ENCODE measurements around the gene MRPL14.
"Not testable (repeated sequence)": the region's sequence is repeated elsewhere in the genome, so short reads cannot be mapped to it uniquely, and the experiment has no call there.

MRPL14 gene

GRCh38 chr6:44147256-44147655 lies 20.0 kb upstream of the MRPL14 start:
- H3K56ac ChIP-seq (ENCODE audit: low read length) = no peak overlapping the region
- H3K4me3 ChIP-seq (ENCODE audit: low read length) = no peak overlapping the region
- no peak overlapping the region for H4K5ac ChIP-seq (ENCODE audit: low read length)
- no peaks in the 10 kb centered on the region for H3K36me3 ChIP-seq (ENCODE audit: control insufficient read depth, insufficient read depth, low read length)
- WGBS (ENCODE audit: extremely low coverage, insufficient coverage, low lambda C conversion rate) = no CpG with 5 or more reads among the region's 7 CpGs
- no peaks in the 10 kb centered on the region for H3K79me2 ChIP-seq (ENCODE audit: control insufficient read depth, insufficient read depth, low read length)
- H2BK5ac ChIP-seq (ENCODE audit: low read length) = no peak overlapping the region
- no peak overlapping the region for H3K4me2 ChIP-seq (ENCODE audit: low read length)
- H2AK5ac ChIP-seq (ENCODE audit: low read length) = no peak overlapping the region
- no peak for DNase-seq
- no peak overlapping the region for H2BK120ac ChIP-seq (ENCODE audit: low read depth, low read length)
- H3K4ac ChIP-seq (ENCODE audit: low read depth, low read length) = no peak overlapping the region
- no peak overlapping the region for H3K18ac ChIP-seq (ENCODE audit: low read length)
- no peaks in the 10 kb centered on the region for H3K27me3 ChIP-seq (ENCODE audit: insufficient read depth, low read length, poor library complexity)
- no peak overlapping the region for H3K9ac ChIP-seq (ENCODE audit: low read length)
- H2BK15ac ChIP-seq (replicated peaks; ENCODE audit: low read depth) = no peak overlapping the region
- H3K79me1 ChIP-seq (ENCODE audit: low read length) = no peaks in the 10 kb centered on the region
- no peaks in the 10 kb centered on the region for H3K4me1 ChIP-seq (ENCODE audit: control insufficient read depth, low read depth, low read length)
- no peak overlapping the region for H3K23ac ChIP-seq (ENCODE audit: low read length)
- no peak overlapping the region for H3K27ac ChIP-seq (ENCODE audit: low read depth, low read length)
- no peak overlapping the region for H4K8ac ChIP-seq (ENCODE audit: low read depth, low read length)

DNA sequence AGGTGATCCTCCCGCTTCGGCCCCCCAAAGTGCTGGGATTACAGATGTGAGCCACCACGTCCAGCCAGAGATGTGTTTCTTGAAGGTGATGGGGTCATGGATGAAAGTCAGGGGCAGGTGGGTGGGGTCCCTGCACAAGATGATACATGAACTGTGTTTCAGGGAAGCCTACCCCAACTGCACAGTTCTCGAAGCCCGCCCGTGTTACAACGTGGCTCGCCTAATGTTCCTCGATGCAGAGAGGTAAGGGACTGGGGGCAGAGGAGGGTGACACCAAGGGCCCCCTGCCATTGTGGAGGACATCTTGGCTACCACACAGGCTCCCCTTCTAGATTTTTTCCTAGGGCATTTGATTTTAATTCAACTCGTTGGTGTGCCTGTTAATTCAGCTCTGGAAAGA lies 19.4 kb upstream of the MRPL14 start:
- Histone ChIP-seq H3K23ac (ENCODE audit: low read length) (no peak overlapping the region), H2AK5ac (ENCODE audit: low read length) (no peak overlapping the region), H3K4me2 (ENCODE audit: low read length) (no peak overlapping the region), H4K5ac (ENCODE audit: low read length) (no peak overlapping the region), H3K9ac (ENCODE audit: low read length) (no peak overlapping the region), H3K27ac (ENCODE audit: low read depth, low read length) (no peak overlapping the region), H2BK5ac (ENCODE audit: low read length) (no peak overlapping the region), H3K4me1 (ENCODE audit: control insufficient read depth, low read depth, low read length) (no peaks in the 10 kb centered on the region), H2BK15ac (replicated peaks; ENCODE audit: low read depth) (no peak overlapping the region), H3K4ac (ENCODE audit: low read depth, low read length) (no peak overlapping the region), H3K18ac (ENCODE audit: low read length) (no peak overlapping the region), H3K79me2 (ENCODE audit: control insufficient read depth, insufficient read depth, low read length) (no peaks in the 10 kb centered on the region), H3K36me3 (ENCODE audit: control insufficient read depth, insufficient read depth, low read length) (no peaks in the 10 kb centered on the region), H3K79me1 (ENCODE audit: low read length) (no peaks in the 10 kb centered on the region), H4K8ac (ENCODE audit: low read depth, low read length) (no peak overlapping the region), H3K27me3 (ENCODE audit: insufficient read depth, low read length, poor library complexity) (no peaks in the 10 kb centered on the region), H3K4me3 (ENCODE audit: low read length) (no peak overlapping the region), H2BK120ac (ENCODE audit: low read depth, low read length) (no peak overlapping the region), H3K56ac (ENCODE audit: low read length) (no peak overlapping the region)
- no CpG with 5 or more reads among the region's 10 CpGs for WGBS (ENCODE audit: extremely low coverage, insufficient coverage, low lambda C conversion rate)
- DNase-seq = no peak

GRCh38 chr6:44145839-44146238 lies 18.6 kb upstream of the MRPL14 start:
- Histone ChIP-seq H2BK5ac (ENCODE audit: low read length) (no peak overlapping the region), H3K4me1 (ENCODE audit: control insufficient read depth, low read depth, low read length) (no peaks in the 10 kb centered on the region), H3K4me2 (ENCODE audit: low read length) (no peak overlapping the region), H3K36me3 (ENCODE audit: control insufficient read depth, insufficient read depth, low read length) (no peaks in the 10 kb centered on the region), H3K27ac (ENCODE audit: low read depth, low read length) (no peak overlapping the region), H2BK15ac (replicated peaks; ENCODE audit: low read depth) (no peak overlapping the region), H3K18ac (ENCODE audit: low read length) (no peak overlapping the region), H3K79me1 (ENCODE audit: low read length) (no peaks in the 10 kb centered on the region), H3K56ac (ENCODE audit: low read length) (no peak overlapping the region), H2BK120ac (ENCODE audit: low read depth, low read length) (no peak overlapping the region), H3K27me3 (ENCODE audit: insufficient read depth, low read length, poor library complexity) (no peaks in the 10 kb centered on the region), H3K4ac (ENCODE audit: low read depth, low read length) (no peak overlapping the region), H3K9ac (ENCODE audit: low read length) (no peak overlapping the region), H3K4me3 (ENCODE audit: low read length) (no peak overlapping the region), H3K23ac (ENCODE audit: low read length) (no peak overlapping the region), H2AK5ac (ENCODE audit: low read length) (no peak overlapping the region), H4K5ac (ENCODE audit: low read length) (no peak overlapping the region), H4K8ac (ENCODE audit: low read depth, low read length) (no peak overlapping the region), H3K79me2 (ENCODE audit: control insufficient read depth, insufficient read depth, low read length) (no peaks in the 10 kb centered on the region)
- DNase-seq = no peak

- not testable (repeated sequence) for H3K9ac ChIP-seq (ENCODE audit: low read length); H2BK120ac ChIP-seq (ENCODE audit: low read depth, low read length); H3K27ac ChIP-seq (ENCODE audit: low read depth, low read length); H3K27me3 ChIP-seq (ENCODE audit: insufficient read depth, low read length, poor library complexity); H3K18ac ChIP-seq (ENCODE audit: low read length); H3K4me2 ChIP-seq (ENCODE audit: low read length); H3K56ac ChIP-seq (ENCODE audit: low read length); H2AK5ac ChIP-seq (ENCODE audit: low read length); H3K23ac ChIP-seq (ENCODE audit: low read length); H2BK15ac ChIP-seq (replicated peaks; ENCODE audit: low read depth); DNase-seq; H3K79me2 ChIP-seq (ENCODE audit: control insufficient read depth, insufficient read depth, low read length); H4K8ac ChIP-seq (ENCODE audit: low read depth, low read length); H3K4me3 ChIP-seq (ENCODE audit: low read length); H3K4me1 ChIP-seq (ENCODE audit: control insufficient read depth, low read depth, low read length); H2BK5ac ChIP-seq (ENCODE audit: low read length); H3K36me3 ChIP-seq (ENCODE audit: control insufficient read depth, insufficient read depth, low read length); H4K5ac ChIP-seq (ENCODE audit: low read length); H3K4ac ChIP-seq (ENCODE audit: low read depth, low read length); H3K79me1 ChIP-seq (ENCODE audit: low read length)
- no CpG with 5 or more reads among the region's 3 CpGs for WGBS (ENCODE audit: extremely low coverage, insufficient coverage, low lambda C conversion rate)
These were observed 17.3 kb upstream of the MRPL14 start for GRCh38 chr6:44144536-44144935.

DNA sequence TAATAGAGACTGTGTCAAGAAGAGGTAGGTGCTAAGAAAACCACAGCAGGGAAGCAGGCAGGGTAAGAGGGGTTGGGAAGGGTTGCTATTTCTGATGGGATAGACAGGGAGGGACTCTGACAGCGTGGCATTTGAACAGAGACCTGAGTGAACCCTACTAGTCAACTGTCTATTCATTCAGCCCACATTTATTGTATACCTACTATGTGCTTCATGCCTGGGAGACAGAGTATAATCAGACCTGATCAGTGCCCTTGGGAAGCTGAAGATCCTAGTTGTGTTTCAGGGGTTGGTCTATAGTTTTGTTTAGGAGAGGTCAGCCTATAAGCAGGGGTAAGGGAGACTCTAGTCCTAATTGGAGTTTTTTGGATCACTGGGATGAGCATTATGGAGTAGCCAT lies 16.5 kb upstream of the MRPL14 start:
- Histone ChIP-seq H2BK120ac (ENCODE audit: low read depth, low read length) (no peak overlapping the region), H3K4me1 (ENCODE audit: control insufficient read depth, low read depth, low read length) (no peaks in the 10 kb centered on the region), H3K4me2 (ENCODE audit: low read length) (no peak overlapping the region), H3K4ac (ENCODE audit: low read depth, low read length) (no peak overlapping the region), H3K79me1 (ENCODE audit: low read length) (no peaks in the 10 kb centered on the region), H3K9ac (ENCODE audit: low read length) (no peak overlapping the region), H4K5ac (ENCODE audit: low read length) (no peak overlapping the region), H2BK5ac (ENCODE audit: low read length) (no peak overlapping the region), H3K27ac (ENCODE audit: low read depth, low read length) (no peak overlapping the region), H2BK15ac (replicated peaks; ENCODE audit: low read depth) (no peak overlapping the region), H3K79me2 (ENCODE audit: control insufficient read depth, insufficient read depth, low read length) (no peaks in the 10 kb centered on the region), H4K8ac (ENCODE audit: low read depth, low read length) (no peak overlapping the region), H3K23ac (ENCODE audit: low read length) (no peak overlapping the region), H3K18ac (ENCODE audit: low read length) (no peak overlapping the region), H2AK5ac (ENCODE audit: low read length) (no peak overlapping the region), H3K56ac (ENCODE audit: low read length) (no peak overlapping the region), H3K4me3 (ENCODE audit: low read length) (no peak overlapping the region), H3K27me3 (ENCODE audit: insufficient read depth, low read length, poor library complexity) (no peaks in the 10 kb centered on the region), H3K36me3 (ENCODE audit: control insufficient read depth, insufficient read depth, low read length) (peaks cover 2% of the 10 kb centered on the region)
- DNase-seq = no peak
- WGBS (ENCODE audit: extremely low coverage, insufficient coverage, low lambda C conversion rate) = no CpG with 5 or more reads among the region's 1 CpG

GRCh38 chr6:44142835-44143234 lies 15.6 kb upstream of the MRPL14 start:
- Histone ChIP-seq H3K4me1 (ENCODE audit: control insufficient read depth, low read depth, low read length) (no peaks in the 10 kb centered on the region), H3K27me3 (ENCODE audit: insufficient read depth, low read length, poor library complexity) (no peaks in the 10 kb centered on the region), H2BK5ac (ENCODE audit: low read length) (no peak overlapping the region)

More at GRCh38 chr6:44142835-44143234, 15.6 kb upstream of the MRPL14 start:
- Histone ChIP-seq H2BK15ac (replicated peaks; ENCODE audit: low read depth) (no peak overlapping the region), H3K18ac (ENCODE audit: low read length) (no peak overlapping the region), H3K4me2 (ENCODE audit: low read length) (no peak overlapping the region), H3K56ac (ENCODE audit: low read length) (no peak overlapping the region), H3K9ac (ENCODE audit: low read length) (no peak overlapping the region), H4K8ac (ENCODE audit: low read depth, low read length) (no peak overlapping the region), H3K23ac (ENCODE audit: low read length) (no peak overlapping the region), H3K36me3 (ENCODE audit: control insufficient read depth, insufficient read depth, low read length) (peaks cover 2% of the 10 kb centered on the region), H4K5ac (ENCODE audit: low read length) (no peak overlapping the region), H3K79me2 (ENCODE audit: control insufficient read depth, insufficient read depth, low read length) (no peaks in the 10 kb centered on the region), H2AK5ac (ENCODE audit: low read length) (no peak overlapping the region), H3K4ac (ENCODE audit: low read depth, low read length) (no peak overlapping the region), H2BK120ac (ENCODE audit: low read depth, low read length) (no peak overlapping the region), H3K27ac (ENCODE audit: low read depth, low read length) (no peak overlapping the region), H3K4me3 (ENCODE audit: low read length) (no peak overlapping the region), H3K79me1 (ENCODE audit: low read length) (no peaks in the 10 kb centered on the region)
- no CpG with 5 or more reads among the region's 1 CpG for WGBS (ENCODE audit: extremely low coverage, insufficient coverage, low lambda C conversion rate)
- DNase-seq = no peak

All from mesendoderm (in vitro differentiated cells).